Vagina (tissue), 2 donors: Measurements from ENCODE around the gene PPM1A. TPM values are rescaled to one million over a fixed set of nuclear protein-coding genes. Genes with fewer than 3 reads are reported as not detected.

ENCODE experiments used
- DNase-seq, 2 donors: peaks; one replicate each; pipeline ENCODE4 v3.0.0-alpha.2; 2017; ENCODE audit errors: extremely low spot score in 2 of 2
- H3K27ac ChIP-seq: fragments of 200-600 bp; sonication (generic); one replicate; pipeline ENCODE4 v1.5.1; 2019
- H3K27me3 ChIP-seq: fragments of 200-600 bp; sonication (generic); one replicate; pipeline ENCODE4 v1.5.1; 2019
- H3K36me3 ChIP-seq, 2 donors: fragments of 200-600 bp; sonication (generic); one replicate each; pipeline ENCODE4 v1.5.1; 2017 to 2019
- H3K4me1 ChIP-seq: fragments of 200-600 bp; sonication (generic); one replicate; pipeline ENCODE4 v1.5.1; 2019
- H3K4me3 ChIP-seq, 2 donors: fragments of 200-600 bp; sonication (generic); 1 replicate in 1 of 2; 2 replicates in 1 of 2; pipeline ENCODE4 v1.5.1; 2016 to 2019
- H3K9me3 ChIP-seq: fragments of 200-600 bp; sonication (generic); one replicate; pipeline ENCODE4 v1.5.1; 2019
- CTCF ChIP-seq, 3 experiments: fragments of 450-650 bp in 2 of 3; fragments of 200-600 bp in 1 of 3; sonication (generic) in 1 of 3; IDR thresholded peaks; one replicate each; pipeline ENCODE4 v1.5.1; 2017 to 2019; ENCODE audit warnings: antibody characterized with exemption in 3 of 3, mild to moderate bottlenecking in 2 of 3, moderate library complexity in 2 of 3
- POLR2A ChIP-seq, 2 donors: fragments of 450-650 bp; IDR thresholded peaks; one replicate each; pipeline ENCODE4 v1.6.1; 2017; ENCODE audit warnings: antibody characterized with exemption in 2 of 2, mild to moderate bottlenecking in 2 of 2, moderate library complexity in 2 of 2
- POLR2AphosphoS5 ChIP-seq, 2 donors: sonication (generic); formaldehyde crosslinking; IDR thresholded peaks; one replicate each; pipeline ENCODE4 v1.9.0; 2017; ENCODE audit warnings: antibody characterized with exemption in 2 of 2, mild to moderate bottlenecking in 2 of 2, low read depth in 1 of 2; ENCODE audit not compliant: insufficient read depth in 1 of 2
- intact Hi-C: fragments of 100-400 bp; cut with DNase I; formaldehyde crosslinking; loops from one replicate; pipeline ENCODE4 v1.15.1; 2023
- total RNA-seq: library from RNA; depleted of rRNA; stranded (reverse); fragments of >200 nt; gene quantifications from one replicate; pipeline ENCODE4 v1.2.3, GENCODE V29; 2016

PPM1A gene
- total RNA-seq, 1 donor from 2014 or later, result 33.9 TPM

- no peaks in the 10 kb centered on the region for H3K27me3 ChIP-seq
- peak overlapping the region; percentile 29 to 45 for H3K4me3 ChIP-seq
- TF ChIP-seq POLR2A (IDR thresholded peaks at IDR 0.05), result no peak
- TF ChIP-seq CTCF (IDR thresholded peaks at IDR 0.05), result peak; percentile 29 to 57 (median 38)
- no peak overlapping the region for H3K27ac ChIP-seq
- H3K36me3 ChIP-seq, result no peaks in the 10 kb centered on the region
- DNase-seq, result no peak
- intact Hi-C loops, result no loop called here
- H3K4me1 ChIP-seq, result peaks cover 21% of the 10 kb centered on the region
- no peaks in the 10 kb centered on the region for H3K9me3 ChIP-seq
Measured at GRCh38 chr14:60331201-60332045, 82.4 kb downstream of the PPM1A start.

- H3K4me3 ChIP-seq, result peak overlapping the region; percentile 29 to 45
- intact Hi-C loops, result no loop called here
- H3K36me3 ChIP-seq, result no peaks in the 10 kb centered on the region
- no peak overlapping the region for H3K27ac ChIP-seq
- H3K4me1 ChIP-seq, result peaks cover 21% of the 10 kb centered on the region
- TF ChIP-seq POLR2A (IDR thresholded peaks at IDR 0.05), result no peak
- no peak for TF ChIP-seq POLR2AphosphoS5 (IDR thresholded peaks at IDR 0.05; ENCODE audit: insufficient read depth in 1 of 2, low read depth in 1 of 2)
- TF ChIP-seq CTCF (IDR thresholded peaks at IDR 0.05), result no peak
- H3K9me3 ChIP-seq, result no peaks in the 10 kb centered on the region
- DNase-seq, result no peak
- H3K27me3 ChIP-seq, result no peaks in the 10 kb centered on the region
Measured at GRCh38 chr14:60332046-60332399, 83.0 kb downstream of the PPM1A start.

- no peak overlapping the region for H3K4me3 ChIP-seq
- H3K4me1 ChIP-seq, result peaks cover 13% of the 10 kb centered on the region
- H3K27ac ChIP-seq, result no peak overlapping the region
- no peaks in the 10 kb centered on the region for H3K27me3 ChIP-seq
- no peak for TF ChIP-seq POLR2A (IDR thresholded peaks at IDR 0.05)
- TF ChIP-seq POLR2AphosphoS5 (IDR thresholded peaks at IDR 0.05; ENCODE audit: insufficient read depth in 1 of 2, low read depth in 1 of 2), result no peak
- TF ChIP-seq CTCF (IDR thresholded peaks at IDR 0.05), result no peak
- no peaks in the 10 kb centered on the region for H3K9me3 ChIP-seq
- intact Hi-C loops, result no loop called here
- DNase-seq, result no peak
- no peaks in the 10 kb centered on the region for H3K36me3 ChIP-seq
Measured at GRCh38 chr14:60332869-60333268, 83.8 kb downstream of the PPM1A start.

- no peak for DNase-seq
- Histone ChIP-seq H3K4me3 (no peak overlapping the region), H3K36me3 (no peaks in the 10 kb centered on the region), H3K4me1 (no peaks in the 10 kb centered on the region), H3K27me3 (no peaks in the 10 kb centered on the region), H3K9me3 (no peaks in the 10 kb centered on the region), H3K27ac (no peak overlapping the region)
- intact Hi-C loops, result no loop called here
- no peak for TF ChIP-seq POLR2A (IDR thresholded peaks at IDR 0.05)
- no peak for TF ChIP-seq POLR2AphosphoS5 (IDR thresholded peaks at IDR 0.05; ENCODE audit: insufficient read depth in 1 of 2, low read depth in 1 of 2)
- no peak for TF ChIP-seq CTCF (IDR thresholded peaks at IDR 0.05)
Measured at GRCh38 chr14:60339571-60339970, 90.5 kb downstream of the PPM1A start.

- H3K9me3 ChIP-seq, result no peaks in the 10 kb centered on the region
- H3K36me3 ChIP-seq, result no peaks in the 10 kb centered on the region
- no peak for DNase-seq
- no peaks in the 10 kb centered on the region for H3K4me1 ChIP-seq
- intact Hi-C loops, result no loop called here
- H3K27ac ChIP-seq, result no peak overlapping the region
- no peaks in the 10 kb centered on the region for H3K27me3 ChIP-seq
- no peak overlapping the region for H3K4me3 ChIP-seq
- TF ChIP-seq CTCF (IDR thresholded peaks at IDR 0.05), result no peak
- no peak for TF ChIP-seq POLR2A (IDR thresholded peaks at IDR 0.05)
- TF ChIP-seq POLR2AphosphoS5 (IDR thresholded peaks at IDR 0.05; ENCODE audit: insufficient read depth in 1 of 2, low read depth in 1 of 2), result no peak
Measured at GRCh38 chr14:60343571-60344071, 94.6 kb downstream of the PPM1A start.
